Right lobe of liver (tissue), 6 donors: ENCODE data around the gene AXIN1. TPM values are rescaled to one million over a fixed set of nuclear protein-coding genes. Genes with fewer than 3 reads are reported as not detected.

Experiments
- ATAC-seq, 4 donors: fragments of 200-7000 bp; cut with Tn5 transposase; one replicate each; pipeline ENCODE4 v1.9.1; 2020; ENCODE audit warnings: mild to moderate bottlenecking in 4 of 4, moderate library complexity in 4 of 4
- DNase-seq, 3 donors: peaks; one replicate each; pipeline ENCODE4 v3.0.0-alpha.2; 2020
- H3K27ac ChIP-seq, 3 donors: fragments of 200-600 bp; one replicate each; pipeline ENCODE4 v1.8.0; 2022
- H3K27me3 ChIP-seq, 2 donors: fragments of 200-600 bp; one replicate each; pipeline ENCODE4 v1.8.0; 2022
- H3K36me3 ChIP-seq, 4 donors: fragments of 200-600 bp; sonication (generic) in 1 of 4; one replicate each; pipeline versions ENCODE4 v1.5.1 to v1.8.0; 2017 to 2022; ENCODE audit warnings: control low read depth in 1 of 4
- H3K4me1 ChIP-seq, 4 donors: fragments of 200-600 bp; sonication (generic) in 1 of 4; one replicate each; pipeline versions ENCODE4 v1.5.1 to v1.8.0; 2017 to 2022; ENCODE audit warnings: control low read depth in 1 of 4
- H3K4me3 ChIP-seq, 3 donors: fragments of 200-600 bp; one replicate each; pipeline ENCODE4 v1.8.0; 2022
- H3K9me3 ChIP-seq, 4 donors: fragments of 200-600 bp; sonication (generic) in 1 of 4; one replicate each; pipeline versions ENCODE4 v1.5.1 to v1.8.0; 2017 to 2022; ENCODE audit warnings: control low read depth in 1 of 4
- POLR2A ChIP-seq: fragments of 450-650 bp; IDR thresholded peaks from one replicate; pipeline ENCODE4 v1.6.1; 2017; ENCODE audit warnings: antibody characterized with exemption, mild to moderate bottlenecking
- WGBS: methylation state at CpG from one replicate; pipeline ENCODE4 v1.1.6; 2018; ENCODE audit warnings: low coverage, low lambda C conversion rate; ENCODE audit not compliant: insufficient coverage; ENCODE audit errors: missing lambda C conversion rate; 5-methylcytosine and 5-hydroxymethylcytosine counted together
- intact Hi-C, 2 donors: fragments of 100-400 bp; cut with DNase I; formaldehyde crosslinking; loops; one replicate each; pipeline versions ENCODE4 v1.11.2 to v1.14.1; 2022
- total RNA-seq, 6 experiments: library from RNA; depleted of rRNA in 2 of 6; stranded (reverse); fragments of >200 nt in 2 of 6; fragmentation: NEBNext Ultra II Directional in 3 of 6; extraction: Animal tissue kit (Norgen Biotek cat#: 25700) in 3 of 6; gene quantifications; one replicate each; pipeline versions ENCODE4 v1.1.0 to v1.2.4, GENCODE V29; 2016 to 2023
- TF ChIP-seq, protein P1 (sequence below), 4 donors: fragments of 200-600 bp in 3 of 4; fragments of 450-650 bp in 1 of 4; IDR thresholded peaks; one replicate each; pipeline versions ENCODE4 v1.5.1 to v1.8.0; 2016 to 2022; ENCODE audit warnings: antibody characterized with exemption in 4 of 4, mild to moderate bottlenecking in 2 of 4
- donor health status: DM: no; HTN: yes; CAD: no.
- donor health status: DM: no; HTN: no; CAD: no.
- donor health status: DM: no; HTN: no; CAD: no.
- donor health status: DM: no; HTN: yes; CAD: no.
- donor health status: DM: no; HTN: yes; CAD: no.

The AXIN1 gene
- total RNA-seq, 6 experiments from 2014 or later: 5.5 to 17.4 (median 9.4) TPM

- peaks cover 0 to 11% (median 0%) of the 10 kb centered on the region in 4 donors for H3K36me3 ChIP-seq
Measured at GRCh38 chr16:375927-376816, 23.6 kb upstream of the AXIN1 start.

GRCh38 chr16:375212-375611 lies 22.7 kb upstream of the AXIN1 start:
- ATAC-seq (no peak), DNase-seq (no peak)
- intact Hi-C loops: no loop called here
- 100% methylated on average over 3 of the region's 23 CpGs for WGBS
- H3K4me1 ChIP-seq: no peaks in the 10 kb centered on the region
- no peak overlapping the region for H3K27ac ChIP-seq
- H3K4me3 ChIP-seq: no peak overlapping the region
- peaks cover 0 to 11% (median 0%) of the 10 kb centered on the region in 4 donors for H3K36me3 ChIP-seq
- no peak for TF ChIP-seq POLR2A
- TF ChIP-seq, protein P1, sequence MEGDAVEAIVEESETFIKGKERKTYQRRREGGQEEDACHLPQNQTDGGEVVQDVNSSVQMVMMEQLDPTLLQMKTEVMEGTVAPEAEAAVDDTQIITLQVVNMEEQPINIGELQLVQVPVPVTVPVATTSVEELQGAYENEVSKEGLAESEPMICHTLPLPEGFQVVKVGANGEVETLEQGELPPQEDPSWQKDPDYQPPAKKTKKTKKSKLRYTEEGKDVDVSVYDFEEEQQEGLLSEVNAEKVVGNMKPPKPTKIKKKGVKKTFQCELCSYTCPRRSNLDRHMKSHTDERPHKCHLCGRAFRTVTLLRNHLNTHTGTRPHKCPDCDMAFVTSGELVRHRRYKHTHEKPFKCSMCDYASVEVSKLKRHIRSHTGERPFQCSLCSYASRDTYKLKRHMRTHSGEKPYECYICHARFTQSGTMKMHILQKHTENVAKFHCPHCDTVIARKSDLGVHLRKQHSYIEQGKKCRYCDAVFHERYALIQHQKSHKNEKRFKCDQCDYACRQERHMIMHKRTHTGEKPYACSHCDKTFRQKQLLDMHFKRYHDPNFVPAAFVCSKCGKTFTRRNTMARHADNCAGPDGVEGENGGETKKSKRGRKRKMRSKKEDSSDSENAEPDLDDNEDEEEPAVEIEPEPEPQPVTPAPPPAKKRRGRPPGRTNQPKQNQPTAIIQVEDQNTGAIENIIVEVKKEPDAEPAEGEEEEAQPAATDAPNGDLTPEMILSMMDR (IDR thresholded peaks at IDR 0.05): no peak
- H3K27me3 ChIP-seq: no peaks in the 10 kb centered on the region
- no peaks in the 10 kb centered on the region for H3K9me3 ChIP-seq

More at GRCh38 chr16:375927-376816, 23.6 kb upstream of the AXIN1 start:
- DNase-seq (peak in 2 of 3 donors; percentile 21 to 50), ATAC-seq (no peak)
- no peak overlapping the region for H3K4me3 ChIP-seq
- no peaks in the 10 kb centered on the region for H3K4me1 ChIP-seq
- H3K27ac ChIP-seq: no peak overlapping the region
- no CpG with 5 or more reads among the region's 44 CpGs for WGBS
- intact Hi-C loops: no loop called here
- H3K27me3 ChIP-seq: no peaks in the 10 kb centered on the region
- H3K9me3 ChIP-seq: no peaks in the 10 kb centered on the region
- TF ChIP-seq, protein P1 (IDR thresholded peaks at IDR 0.05): no peak
- TF ChIP-seq POLR2A: no peak

- intact Hi-C loops: no loop called here
- TF ChIP-seq POLR2A: no peak
- TF ChIP-seq, protein P1 (IDR thresholded peaks at IDR 0.05): no peak
Measured at GRCh38 chr16:374616-374926, 22.0 kb upstream of the AXIN1 start.

GRCh38 chr16:373848-374615 lies 21.5 kb upstream of the AXIN1 start:
- intact Hi-C loops: no loop called here
- 91% methylated on average over 23 of the region's 44 CpGs for WGBS
- H3K9me3 ChIP-seq: no peaks in the 10 kb centered on the region

More at GRCh38 chr16:374616-374926, 22.0 kb upstream of the AXIN1 start:
- H3K4me1 ChIP-seq: peaks cover 0 to 4% (median 2%) of the 10 kb centered on the region in 4 donors
- no peaks in the 10 kb centered on the region for H3K27me3 ChIP-seq
- no peak for ATAC-seq
- DNase-seq: peak in 1 of 3 donors; percentile 54
- H3K36me3 ChIP-seq: peaks cover 0 to 11% (median 0%) of the 10 kb centered on the region in 4 donors
- H3K27ac ChIP-seq: no peak overlapping the region
- H3K9me3 ChIP-seq: no peaks in the 10 kb centered on the region
- WGBS: 80% methylated on average over 2 of the region's 9 CpGs
- H3K4me3 ChIP-seq: no peak overlapping the region

More at GRCh38 chr16:373848-374615, 21.5 kb upstream of the AXIN1 start:
- H3K27me3 ChIP-seq: no peaks in the 10 kb centered on the region
- peaks cover 0 to 5% (median 2%) of the 10 kb centered on the region in 4 donors for H3K4me1 ChIP-seq
- DNase-seq: peak in 1 of 3 donors; percentile 47
- no peak overlapping the region for H3K4me3 ChIP-seq
- peaks cover 0 to 11% (median 0%) of the 10 kb centered on the region in 4 donors for H3K36me3 ChIP-seq
- H3K27ac ChIP-seq: no peak overlapping the region
- TF ChIP-seq, protein P1 (IDR thresholded peaks at IDR 0.05): no peak
- no peak for TF ChIP-seq POLR2A
- no peak for ATAC-seq
